NCI-H1694 treated with DMSO at 0.1 percent for 48 hours (cell line): Measurements from ENCODE around the gene ITGB6.
A peak's percentile ranks its signal among the peaks of the same experiment; 100 is the strongest.

ENCODE experiments used
- DNase-seq: peaks from one replicate; lab custom pipeline; 2025; lab: John Stamatoyannopoulos, UW

The ITGB6 gene

GRCh38 chr2:160221391-160222276 is 21.6 kb upstream of the ITGB6 start:
- DNase-seq = no peak

- DNase-seq = no peak
Observed at GRCh38 chr2:160220545-160221009, 20.5 kb upstream of the ITGB6 start.

GRCh38 chr2:160220026-160220425 is 20.0 kb upstream of the ITGB6 start:
- DNase-seq = no peak

GRCh38 chr2:160214461-160215445 is 14.7 kb upstream of the ITGB6 start:
- no peak for DNase-seq

- no peak for DNase-seq
Observed at GRCh38 chr2:160213511-160213910, 13.4 kb upstream of the ITGB6 start.

- DNase-seq = peak; percentile 43
Observed at GRCh38 chr2:160210599-160211138, 10.6 kb upstream of the ITGB6 start.

- DNase-seq = no peak
Observed at GRCh38 chr2:160209516-160209856, 9.4 kb upstream of the ITGB6 start.

- no peak for DNase-seq
Observed at GRCh38 chr2:160208655-160209515, 8.8 kb upstream of the ITGB6 start.

- DNase-seq = no peak
Observed at GRCh38 chr2:160207804-160208654, 8.0 kb upstream of the ITGB6 start.

GRCh38 chr2:160207271-160207670 is 7.2 kb upstream of the ITGB6 start:
- DNase-seq = no peak

- DNase-seq = no peak
Observed at GRCh38 chr2:160206436-160206835, 6.4 kb upstream of the ITGB6 start.

- no peak for DNase-seq
Observed at GRCh38 chr2:160205505-160205904, 5.4 kb upstream of the ITGB6 start.

- no peak for DNase-seq
Observed at GRCh38 chr2:160203422-160203821, 3.4 kb upstream of the ITGB6 start.

GRCh38 chr2:160203007-160203406 is 2.9 kb upstream of the ITGB6 start:
- no peak for DNase-seq

GRCh38 chr2:160201849-160202539 is 1.9 kb upstream of the ITGB6 start:
- DNase-seq = no peak

- no peak for DNase-seq
Observed at GRCh38 chr2:160200921-160201320, 849 bp upstream of the ITGB6 start.

GRCh38 chr2:160199053-160199452 is 1.0 kb downstream of the ITGB6 start:
- DNase-seq = no peak

- no peak for DNase-seq
Observed at GRCh38 chr2:160197587-160197986, 2.5 kb downstream of the ITGB6 start.

- no peak for DNase-seq
Observed at GRCh38 chr2:160194946-160195345, 5.1 kb downstream of the ITGB6 start.

GRCh38 chr2:160194351-160194750 is 5.7 kb downstream of the ITGB6 start:
- no peak for DNase-seq
